HG03159 (cell line): ENCODE results near the gene VASN.

ENCODE experiments used
- ATAC-seq: cut with Tn5 transposase; IDR thresholded peaks from one replicate; pipeline ENCODE4 v1.9.1; 2021; ENCODE audit warnings: mild to moderate bottlenecking, moderate library complexity; ENCODE audit not compliant: unreplicated experiment

VASN gene

DNA sequence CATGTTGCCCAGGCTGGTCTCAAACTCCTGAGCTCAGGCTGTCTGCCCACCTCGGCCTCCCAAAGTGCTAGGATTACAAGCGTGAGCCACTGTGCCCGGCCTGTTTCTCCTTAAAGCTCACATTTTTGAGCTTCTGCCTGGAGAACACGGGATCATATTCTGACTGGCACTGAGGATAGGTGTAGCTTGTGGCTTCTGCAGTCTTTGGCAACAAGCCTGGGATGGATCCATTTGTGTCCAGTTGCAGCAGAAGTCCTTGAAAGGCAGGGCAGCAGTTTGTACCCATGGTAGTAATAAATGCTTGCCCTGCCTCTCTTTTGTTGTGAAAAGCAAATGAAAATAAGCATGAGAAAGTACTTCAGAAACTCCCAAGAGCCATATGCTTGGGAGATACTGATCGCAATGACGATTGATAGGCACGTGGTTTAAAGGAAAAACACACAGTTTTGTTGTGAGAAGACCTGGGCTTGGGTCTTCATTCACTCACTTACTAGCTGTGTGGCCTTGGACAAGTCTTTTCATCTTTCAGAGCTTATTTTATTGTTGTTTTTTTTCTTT, 47.8 kb downstream of the VASN start:
- no peak for ATAC-seq

DNA sequence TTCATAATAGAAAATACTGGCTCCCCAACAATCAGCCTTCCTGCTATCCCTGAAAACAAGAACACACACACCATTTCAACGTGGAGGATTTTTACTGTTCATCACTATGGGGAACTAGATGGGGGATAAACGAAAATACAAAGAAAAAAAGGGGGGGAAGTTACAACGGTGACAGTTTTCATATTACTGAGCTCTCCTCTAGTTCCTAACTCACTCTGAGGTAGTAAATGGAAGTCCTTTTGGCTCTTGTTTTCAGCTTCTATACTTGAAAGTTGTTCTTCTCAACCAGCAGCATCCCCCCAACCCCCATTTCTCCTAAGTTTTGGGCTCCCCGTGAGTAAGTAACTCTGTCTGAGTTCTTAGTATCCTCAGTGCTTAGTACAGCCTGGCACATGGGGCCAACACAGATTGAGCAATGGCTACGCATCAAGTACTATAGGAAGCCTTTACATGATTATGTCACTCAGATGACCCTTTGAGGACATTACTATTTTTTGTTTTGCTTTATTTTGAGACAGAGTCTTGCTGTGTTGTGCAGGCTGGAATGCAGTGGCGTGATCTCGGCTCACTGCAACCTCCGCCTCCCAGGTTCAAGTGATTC, 49.0 kb downstream of the VASN start:
- ATAC-seq, result no peak

DNA sequence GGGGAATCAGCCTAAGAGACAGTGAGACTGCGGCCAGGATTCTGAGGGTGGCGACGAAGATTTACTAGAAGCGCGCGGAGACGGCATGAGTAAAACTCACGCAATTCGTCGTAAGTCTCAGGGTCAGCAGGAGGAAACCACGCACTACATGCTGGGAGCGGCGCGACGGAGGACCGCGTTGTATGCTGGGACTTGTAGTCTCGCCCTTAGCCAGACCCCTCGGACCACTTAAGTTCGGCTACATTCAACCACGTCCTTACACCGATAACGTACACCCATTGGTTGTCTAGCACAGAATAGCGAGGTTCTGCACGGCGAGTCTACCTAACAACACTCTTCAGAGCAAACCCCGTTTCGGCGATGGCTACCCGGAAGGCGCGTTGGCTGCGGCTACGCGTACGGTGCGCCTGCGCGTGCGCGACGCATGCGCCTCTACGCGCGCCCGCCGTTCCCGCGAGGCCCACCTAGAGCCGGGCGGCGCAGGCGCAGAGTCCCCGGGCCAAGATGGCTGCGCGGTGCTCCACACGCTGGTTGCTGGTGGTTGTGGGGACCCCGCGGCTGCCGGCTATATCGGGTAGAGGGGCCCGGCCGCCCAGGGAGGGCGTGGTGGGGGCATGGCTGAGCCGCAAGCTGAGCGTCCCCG, 53.9 kb downstream of the VASN start, which contains the start of gene DNAJA3:
Gene DNAJA3 (plus strand): TSS at position 491 of the 643 bp plus-strand sequence. CDS start 14 bp downstream, at position 505.
- peak; percentile 83 for ATAC-seq

DNA sequence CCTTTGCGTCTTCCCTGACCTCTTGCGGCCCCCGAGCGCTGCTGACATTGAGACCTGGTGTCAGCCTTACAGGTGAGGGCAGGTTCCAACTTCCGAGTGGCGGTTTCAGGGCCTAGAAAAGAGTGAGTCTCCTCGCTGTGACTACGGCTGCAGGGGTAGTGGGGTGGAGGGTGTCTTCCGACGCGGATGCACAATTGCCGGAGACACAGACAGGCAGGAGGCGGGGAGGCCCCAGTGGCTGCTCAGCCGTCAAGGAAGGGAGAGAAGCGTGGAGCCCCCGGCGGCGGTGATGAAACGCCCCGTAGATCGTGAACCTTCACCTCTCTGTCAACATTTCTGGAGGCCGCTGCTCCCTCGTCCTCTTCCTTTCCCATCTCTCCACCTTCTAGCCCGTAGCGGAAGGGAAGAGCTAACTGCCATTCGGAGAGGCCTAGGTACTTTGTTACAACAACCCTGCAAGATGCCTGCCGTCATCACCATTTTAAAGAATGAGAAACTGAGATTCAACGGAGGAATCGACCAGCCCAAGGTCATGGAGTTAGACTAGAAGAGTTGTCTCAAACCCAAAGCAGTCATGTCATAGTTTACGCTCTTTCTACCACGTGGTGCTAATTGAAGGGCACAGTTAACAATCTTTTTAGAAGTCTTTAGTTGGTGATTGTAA, 54.5 kb downstream of the VASN start:
- peak; percentile 37 for ATAC-seq

DNA sequence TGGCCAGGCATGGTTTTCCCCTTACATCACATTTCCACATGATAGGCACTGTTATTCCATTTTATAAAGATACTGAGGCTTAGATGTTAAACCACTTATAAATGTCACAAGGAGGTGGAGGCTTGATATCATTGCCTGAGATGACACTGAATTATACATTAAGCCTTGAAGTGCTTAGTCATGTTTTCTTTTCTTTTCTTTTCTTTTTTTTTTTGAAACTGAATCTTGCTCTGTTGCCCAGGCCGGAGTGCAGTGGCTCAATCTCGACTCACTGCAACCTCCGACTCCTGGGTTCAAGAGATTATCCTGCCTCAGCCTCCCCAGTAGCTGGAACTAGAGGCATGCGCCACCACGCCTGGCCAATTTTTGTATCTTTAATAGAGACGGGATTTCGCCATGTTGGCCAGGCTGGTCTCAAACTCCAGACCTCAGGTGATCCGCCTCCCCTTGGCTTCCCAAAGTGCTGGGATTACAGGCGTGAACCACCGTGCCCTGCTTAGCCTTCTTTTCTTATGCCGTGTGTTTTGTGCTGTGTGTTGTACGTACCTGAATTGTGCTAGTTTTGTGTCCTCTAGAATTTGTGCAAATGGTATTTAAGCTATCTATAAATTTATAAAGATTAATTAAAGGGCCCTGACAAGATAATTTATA, 55.2 kb downstream of the VASN start:
- no peak for ATAC-seq

DNA sequence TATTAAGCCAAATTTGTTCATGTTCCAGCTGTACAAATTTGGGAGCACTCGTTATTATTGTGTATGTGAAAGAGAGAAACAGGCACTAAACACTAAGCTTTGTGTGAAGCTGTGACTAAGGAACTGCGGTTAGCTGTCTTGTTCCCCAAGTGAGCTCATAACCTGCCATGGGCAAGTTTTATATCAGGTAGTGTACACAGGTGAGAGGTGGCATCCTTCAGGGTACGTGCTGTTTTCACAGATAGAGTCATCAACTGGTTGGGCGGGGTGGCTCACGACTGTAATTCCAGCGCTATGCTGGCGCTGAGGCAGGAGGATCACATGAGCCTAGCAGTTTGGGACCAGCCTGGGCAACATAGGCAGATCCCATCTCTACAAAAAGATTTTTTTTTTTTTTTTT, 56.9 kb downstream of the VASN start:
- no peak for ATAC-seq

DNA sequence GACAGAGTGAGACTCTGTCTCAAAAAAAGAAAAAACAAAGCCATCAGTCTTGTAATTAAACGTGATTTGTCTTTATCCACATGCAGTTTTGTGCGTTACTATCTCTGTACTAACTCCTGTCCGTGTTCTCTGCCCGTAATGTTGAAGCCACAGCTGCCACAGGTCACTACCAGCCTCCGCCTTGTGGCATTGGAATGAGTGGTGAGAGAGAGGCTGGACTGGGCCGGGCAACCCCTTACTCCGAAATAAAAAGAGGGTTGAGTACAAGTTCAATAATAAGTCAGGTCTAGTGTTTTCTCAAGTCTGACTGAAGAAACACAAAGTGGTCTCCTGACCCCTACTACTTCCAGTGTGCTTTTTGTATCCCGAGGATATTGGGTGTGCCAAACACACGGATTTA, 59.4 kb downstream of the VASN start:
- no peak for ATAC-seq
